DND-41 (cell line): ENCODE data around the gene FAM163B.

ENCODE experiments used
- CTCF ChIP-seq: IDR thresholded peaks from 2 replicates; pipeline ENCODE4 v1.5.1; 2012; ENCODE audit warnings: borderline replicate concordance, low read length, moderate library complexity, mild to moderate bottlenecking; ENCODE audit not compliant: poor library complexity, severe bottlenecking; ENCODE audit errors: extremely low read depth
- EZH2 ChIP-seq: IDR thresholded peaks from 3 replicates; pipeline ENCODE4 v1.6.1; 2012; ENCODE audit warnings: borderline replicate concordance, low read depth, mild to moderate bottlenecking, moderate library complexity, low read length, inconsistent platforms; ENCODE audit not compliant: severe bottlenecking

DNA sequence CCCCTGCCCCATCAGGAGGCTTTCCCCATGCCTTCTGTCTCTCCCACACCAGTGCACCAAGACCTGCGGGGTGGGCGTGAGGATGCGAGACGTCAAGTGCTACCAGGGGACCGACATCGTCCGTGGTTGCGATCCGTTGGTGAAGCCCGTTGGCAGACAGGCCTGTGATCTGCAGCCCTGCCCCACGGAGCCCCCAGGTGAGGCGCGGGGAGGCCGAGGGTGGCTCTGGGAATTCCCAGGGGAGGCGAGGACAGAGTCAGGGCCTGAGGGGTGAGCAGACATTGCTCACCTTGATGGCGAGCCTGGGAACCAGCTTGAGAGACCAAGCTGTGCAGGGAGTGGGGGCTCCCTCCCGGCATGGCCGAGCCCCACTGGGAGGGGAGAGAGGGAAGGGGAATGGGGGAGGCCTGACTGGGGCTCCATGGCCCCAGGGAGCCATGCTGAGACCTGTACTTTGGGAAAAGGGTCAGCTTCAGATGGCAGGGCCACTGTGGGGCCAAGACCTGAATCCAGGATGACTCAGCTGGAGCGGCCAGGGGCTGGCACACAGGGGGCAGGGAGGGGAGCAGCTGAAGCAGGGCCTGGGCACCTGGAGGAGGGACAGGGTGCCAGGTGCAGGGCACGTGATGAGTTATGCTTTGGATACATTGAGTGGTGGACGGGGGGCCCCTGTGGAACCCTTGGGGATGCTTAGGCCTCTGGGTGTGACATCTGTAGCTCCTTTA is 35.2 kb downstream of the FAM163B start:
- TF ChIP-seq EZH2 (no peak), CTCF (no peak)
